Nephron progenitor cell (in vitro differentiated cells): ENCODE results near the gene SPACA9.
A peak's percentile ranks its signal among the peaks of the same experiment; 100 is the strongest.

ENCODE experiments used
- DNase-seq: peaks from one replicate; pipeline ENCODE4 v3.0.0; 2021
- H3K27ac Mint-ChIP-seq: 2 replicates; pipeline ENCODE4 v1.8.0; 2021; ENCODE audit warnings: mild to moderate bottlenecking, moderate library complexity, mixed read lengths
- H3K27me3 Mint-ChIP-seq: 2 replicates; pipeline ENCODE4 v1.8.0; 2021; ENCODE audit warnings: mild to moderate bottlenecking, low read depth, mixed read lengths; ENCODE audit not compliant: poor library complexity
- H3K36me3 Mint-ChIP-seq: 2 replicates; pipeline ENCODE4 v1.8.0; 2021; ENCODE audit warnings: low read depth, mixed read lengths
- H3K4me1 Mint-ChIP-seq: 2 replicates; pipeline ENCODE4 v1.8.0; 2021; ENCODE audit warnings: mixed read lengths
- H3K4me3 Mint-ChIP-seq: 2 replicates; pipeline ENCODE4 v1.8.0; 2021; ENCODE audit warnings: mild to moderate bottlenecking, moderate library complexity, mixed read lengths
- H3K9me3 Mint-ChIP-seq: 2 replicates; pipeline ENCODE4 v1.8.0; 2021; ENCODE audit warnings: mild to moderate bottlenecking, moderate library complexity, mixed read lengths
- CTCF ChIP-seq: fragments of 200-600 bp; sonication (generic); IDR thresholded peaks from 2 replicates; pipeline ENCODE4 v1.5.0; 2021; ENCODE audit warnings: antibody characterized with exemption

The SPACA9 gene

GRCh38 chr9:132878695-132879456 is at the start of gene SPACA9:
Gene SPACA9, plus strand, starts transcription at chr9:132878898. Its CDS starts 5,050 bp downstream, at chr9:132883948.
- Mint-ChIP-seq H3K4me3 (peak within 1 kb of the TSS; percentile 83), H3K27me3 (peaks cover 29% of the 10 kb centered on the region), H3K36me3 (no peaks in the 10 kb centered on the region), H3K9me3 (no peaks in the 10 kb centered on the region), H3K27ac (peak within 1 kb of the TSS; percentile 32), H3K4me1 (peaks cover 28% of the 10 kb centered on the region)
- TF ChIP-seq CTCF: no peak
- DNase-seq: peak; percentile 68

- no peak for DNase-seq
- no peak overlapping the region for H3K27ac Mint-ChIP-seq
- H3K4me1 Mint-ChIP-seq: peaks cover 33% of the 10 kb centered on the region
- H3K27me3 Mint-ChIP-seq: peaks cover 20% of the 10 kb centered on the region
- no peaks in the 10 kb centered on the region for H3K36me3 Mint-ChIP-seq
- H3K4me3 Mint-ChIP-seq: no peak overlapping the region
- no peak for TF ChIP-seq CTCF
- no peaks in the 10 kb centered on the region for H3K9me3 Mint-ChIP-seq
Observed at GRCh38 chr9:132832171-132832881, 46.4 kb upstream of the SPACA9 start.

- H3K4me1 Mint-ChIP-seq: peaks cover 43% of the 10 kb centered on the region
- H3K4me3 Mint-ChIP-seq: peak overlapping the region; percentile 9
- H3K36me3 Mint-ChIP-seq: no peaks in the 10 kb centered on the region
- DNase-seq: no peak
- no peaks in the 10 kb centered on the region for H3K9me3 Mint-ChIP-seq
- H3K27me3 Mint-ChIP-seq: peaks cover 11% of the 10 kb centered on the region
- no peak for TF ChIP-seq CTCF
- peak overlapping the region; percentile 29 for H3K27ac Mint-ChIP-seq
Observed at GRCh38 chr9:132833550-132834121, 45.1 kb upstream of the SPACA9 start.

GRCh38 chr9:132834343-132834742 is 44.4 kb upstream of the SPACA9 start:
- no peak for DNase-seq
- H3K4me1 Mint-ChIP-seq: peaks cover 48% of the 10 kb centered on the region
- H3K36me3 Mint-ChIP-seq: no peaks in the 10 kb centered on the region
- peaks cover 11% of the 10 kb centered on the region for H3K27me3 Mint-ChIP-seq
- no peaks in the 10 kb centered on the region for H3K9me3 Mint-ChIP-seq
- no peak overlapping the region for H3K4me3 Mint-ChIP-seq
- no peak for TF ChIP-seq CTCF
- H3K27ac Mint-ChIP-seq: no peak overlapping the region

- Mint-ChIP-seq H3K36me3 (no peaks in the 10 kb centered on the region), H3K9me3 (no peaks in the 10 kb centered on the region), H3K4me1 (peaks cover 43% of the 10 kb centered on the region), H3K27me3 (peaks cover 12% of the 10 kb centered on the region), H3K4me3 (no peak overlapping the region), H3K27ac (no peak overlapping the region)
- TF ChIP-seq CTCF: no peak
- no peak for DNase-seq
Observed at GRCh38 chr9:132837501-132838286, 41.0 kb upstream of the SPACA9 start.
